Sigmoid colon (tissue), 7 donors: ENCODE results near the gene TEX53. TPM values are rescaled to one million over a fixed set of nuclear protein-coding genes. Genes with fewer than 3 reads are reported as not detected.

Source experiments
- DNase-seq: peaks from one replicate; pipeline ENCODE4 v3.0.0-alpha.2; 2019
- H3K27ac ChIP-seq, 4 donors: fragments of 200-600 bp; sonication (generic); one replicate each; pipeline ENCODE4 v1.5.1; 2016 to 2019; ENCODE audit warnings: mild to moderate bottlenecking in 1 of 4
- H3K27me3 ChIP-seq, 3 donors: fragments of 200-600 bp; sonication (generic); one replicate each; pipeline ENCODE4 v1.5.1; 2019; ENCODE audit warnings: mild to moderate bottlenecking in 1 of 3
- H3K36me3 ChIP-seq, 4 donors: fragments of 200-600 bp; sonication (generic); one replicate each; pipeline ENCODE4 v1.5.1; 2016 to 2019
- H3K4me1 ChIP-seq, 4 donors: fragments of 200-600 bp; sonication (generic); one replicate each; pipeline ENCODE4 v1.5.1; 2017 to 2019
- H3K4me3 ChIP-seq, 4 donors: fragments of 200-600 bp; sonication (generic); one replicate each; pipeline ENCODE4 v1.5.1; 2017 to 2019; ENCODE audit warnings: mild to moderate bottlenecking in 2 of 4, moderate library complexity in 1 of 4
- H3K9me3 ChIP-seq, 4 donors: fragments of 200-600 bp in 3 of 4; sonication (generic) in 3 of 4; one replicate each; pipeline versions ENCODE4 v1.5.1 to v1.6.1; 2013 to 2019
- EP300 ChIP-seq, 4 donors: sonication (generic); formaldehyde crosslinking; IDR thresholded peaks; one replicate each; pipeline ENCODE4 v1.6.1; 2017; ENCODE audit warnings: antibody characterized with exemption in 4 of 4
- POLR2A ChIP-seq, 2 donors: fragments of 450-650 bp; IDR thresholded peaks; one replicate each; pipeline ENCODE4 v1.6.1; 2016; ENCODE audit warnings: antibody characterized with exemption in 2 of 2, mild to moderate bottlenecking in 2 of 2, moderate library complexity in 2 of 2
- POLR2AphosphoS5 ChIP-seq, 4 donors: sonication (generic); formaldehyde crosslinking; IDR thresholded peaks; one replicate each; pipeline ENCODE4 v1.6.1; 2017; ENCODE audit warnings: antibody characterized with exemption in 4 of 4
- WGBS, 2 donors: extraction: QIAGEN DNeasy Blood & Tissue Kit; methylation state at CpG; one replicate each; pipeline ENCODE4 v1.1.7; 2013; 5-methylcytosine and 5-hydroxymethylcytosine counted together
- intact Hi-C: fragments of 100-400 bp; cut with DNase I; formaldehyde crosslinking; loops from one replicate; pipeline ENCODE4 v1.15.1; 2023
- polyA plus RNA-seq, 3 donors: library from polyadenylated mRNA; stranded (reverse); fragments of 200-250 nt; gene quantifications; one replicate each; pipeline ENCODE4 v1.2.3, GENCODE V29; 2013
- total RNA-seq, 4 donors: library from RNA; depleted of rRNA; stranded (reverse); fragments of >200 nt; gene quantifications; one replicate each; pipeline ENCODE4 v1.1.0, GENCODE V29; 2016
- TF ChIP-seq, protein P1 (sequence below), 4 experiments: fragments of 450-650 bp in 3 of 4; fragments of 200-600 bp in 1 of 4; IDR thresholded peaks; one replicate each; pipeline ENCODE4 v1.5.1; 2016 to 2019; ENCODE audit warnings: antibody characterized with exemption in 4 of 4, mild to moderate bottlenecking in 3 of 4, moderate library complexity in 2 of 4
- donor health status: healthy with polysubstance abuse.
- donor health status: Bipolar disorder and iron deficiency.
- donor health status: healthy.

Gene TEX53
- total and polyA plus RNA-seq, 7 donors, result not detected

DNA sequence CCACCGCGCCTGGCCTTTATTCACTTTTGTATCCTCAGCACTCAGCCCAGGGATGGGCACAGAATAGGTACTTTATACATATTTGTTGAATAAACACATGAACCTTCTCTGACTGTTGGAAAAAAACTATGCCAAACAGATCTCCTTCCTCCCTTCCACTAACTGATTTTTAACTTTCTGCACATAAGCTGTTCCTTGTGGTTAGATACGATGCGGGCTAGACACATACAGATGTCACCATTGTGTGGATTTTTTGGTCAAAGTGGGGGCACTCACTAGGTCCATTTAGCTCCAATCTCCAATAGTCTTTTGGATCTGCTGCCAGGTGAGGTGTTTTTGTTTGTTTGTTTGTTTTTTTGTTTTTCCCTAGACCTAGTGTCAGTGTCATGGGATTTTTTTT is 19.3 kb upstream of the TEX53 start:
- Histone ChIP-seq H3K27me3 (no peaks in the 10 kb centered on the region), H3K4me1 (peaks cover 0 to 20% (median 11%) of the 10 kb centered on the region in 4 donors), H3K9me3 (no peaks in the 10 kb centered on the region), H3K36me3 (no peaks in the 10 kb centered on the region), H3K27ac (peak overlapping the region in 2 of 4 donors; percentile 15 to 57), H3K4me3 (no peak overlapping the region)
- TF ChIP-seq EP300 (IDR thresholded peaks at IDR 0.05), result no peak
- no peak for TF ChIP-seq POLR2A (IDR thresholded peaks at IDR 0.05)
- no peak for TF ChIP-seq POLR2AphosphoS5 (IDR thresholded peaks at IDR 0.05)
- TF ChIP-seq, protein P1, sequence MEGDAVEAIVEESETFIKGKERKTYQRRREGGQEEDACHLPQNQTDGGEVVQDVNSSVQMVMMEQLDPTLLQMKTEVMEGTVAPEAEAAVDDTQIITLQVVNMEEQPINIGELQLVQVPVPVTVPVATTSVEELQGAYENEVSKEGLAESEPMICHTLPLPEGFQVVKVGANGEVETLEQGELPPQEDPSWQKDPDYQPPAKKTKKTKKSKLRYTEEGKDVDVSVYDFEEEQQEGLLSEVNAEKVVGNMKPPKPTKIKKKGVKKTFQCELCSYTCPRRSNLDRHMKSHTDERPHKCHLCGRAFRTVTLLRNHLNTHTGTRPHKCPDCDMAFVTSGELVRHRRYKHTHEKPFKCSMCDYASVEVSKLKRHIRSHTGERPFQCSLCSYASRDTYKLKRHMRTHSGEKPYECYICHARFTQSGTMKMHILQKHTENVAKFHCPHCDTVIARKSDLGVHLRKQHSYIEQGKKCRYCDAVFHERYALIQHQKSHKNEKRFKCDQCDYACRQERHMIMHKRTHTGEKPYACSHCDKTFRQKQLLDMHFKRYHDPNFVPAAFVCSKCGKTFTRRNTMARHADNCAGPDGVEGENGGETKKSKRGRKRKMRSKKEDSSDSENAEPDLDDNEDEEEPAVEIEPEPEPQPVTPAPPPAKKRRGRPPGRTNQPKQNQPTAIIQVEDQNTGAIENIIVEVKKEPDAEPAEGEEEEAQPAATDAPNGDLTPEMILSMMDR (IDR thresholded peaks at IDR 0.05), result no peak
- no peak for DNase-seq
- 81 to 95% methylated on average over 4 of the region's 4 CpGs for WGBS, 2 donors
- intact Hi-C loops, result no loop called here

- no peak for TF ChIP-seq POLR2A (IDR thresholded peaks at IDR 0.05)
- DNase-seq, result no peak
- Histone ChIP-seq H3K4me3 (no peak overlapping the region), H3K36me3 (no peaks in the 10 kb centered on the region), H3K27ac (no peak overlapping the region), H3K9me3 (no peaks in the 10 kb centered on the region), H3K4me1 (peaks cover 0 to 20% (median 11%) of the 10 kb centered on the region in 4 donors), H3K27me3 (no peaks in the 10 kb centered on the region)
- intact Hi-C loops, result no loop called here
- 81 to 83% methylated on average over 3 of the region's 3 CpGs for WGBS, 2 donors
Observed at GRCh38 chr9:114674798-114675540, 17.4 kb upstream of the TEX53 start.

GRCh38 chr9:114674076-114674797 is 16.6 kb upstream of the TEX53 start:
- TF ChIP-seq, protein P1 (IDR thresholded peaks at IDR 0.05), result no peak
- TF ChIP-seq POLR2A (IDR thresholded peaks at IDR 0.05) (no peak), POLR2AphosphoS5 (IDR thresholded peaks at IDR 0.05) (no peak), EP300 (IDR thresholded peaks at IDR 0.05) (no peak)
- Histone ChIP-seq H3K27me3 (no peaks in the 10 kb centered on the region), H3K4me1 (peaks cover 0 to 20% (median 11%) of the 10 kb centered on the region in 4 donors), H3K36me3 (no peaks in the 10 kb centered on the region), H3K27ac (no peak overlapping the region), H3K4me3 (no peak overlapping the region), H3K9me3 (no peaks in the 10 kb centered on the region)
- 98% methylated on average over 2 of the region's 2 CpGs for WGBS, 2 donors
- intact Hi-C loops, result no loop called here
- no peak for DNase-seq

- peaks cover 0 to 5% (median 0%) of the 10 kb centered on the region in 4 donors for H3K4me1 ChIP-seq
- no peak for DNase-seq
- H3K27ac ChIP-seq, result no peak overlapping the region
- H3K4me3 ChIP-seq, result no peak overlapping the region
- no peaks in the 10 kb centered on the region for H3K36me3 ChIP-seq
- TF ChIP-seq POLR2AphosphoS5 (IDR thresholded peaks at IDR 0.05), result no peak
- H3K9me3 ChIP-seq, result no peaks in the 10 kb centered on the region
- intact Hi-C loops, result no loop called here
- WGBS, 2 donors, result 10 to 57% methylated on average over 1 of the region's 1 CpG
- H3K27me3 ChIP-seq, result no peaks in the 10 kb centered on the region
Observed at GRCh38 chr9:114671605-114672004, 14.0 kb upstream of the TEX53 start.

GRCh38 chr9:114669961-114670360 is 12.4 kb upstream of the TEX53 start:
- intact Hi-C loops, result loop anchor here (5.0 kb wide), 1 partner anchor 852 kb away; no protein-coding TSS in a partner anchor
- H3K27me3 ChIP-seq, result no peaks in the 10 kb centered on the region
- no peaks in the 10 kb centered on the region for H3K36me3 ChIP-seq
- no peaks in the 10 kb centered on the region for H3K4me1 ChIP-seq
- H3K9me3 ChIP-seq, result no peaks in the 10 kb centered on the region
- no peak for TF ChIP-seq POLR2A (IDR thresholded peaks at IDR 0.05)
- TF ChIP-seq POLR2AphosphoS5 (IDR thresholded peaks at IDR 0.05), result no peak
- no peak for TF ChIP-seq EP300 (IDR thresholded peaks at IDR 0.05)
- TF ChIP-seq, protein P1 (IDR thresholded peaks at IDR 0.05), result no peak
- no peak overlapping the region for H3K27ac ChIP-seq
- H3K4me3 ChIP-seq, result no peak overlapping the region
- DNase-seq, result no peak
